OCI-LY7 (cell line): ENCODE measurements around the gene RAD54L2.

Source experiments
- EZH2phosphoT487 ChIP-seq: fragments of 200-600 bp; sonication (generic); IDR thresholded peaks from 2 replicates; pipeline ENCODE4 v1.6.1; 2018; ENCODE audit warnings: low read depth, borderline replicate concordance, mild to moderate bottlenecking, mixed run types, antibody characterized with exemption, low read length, moderate library complexity, mixed read lengths
- TF ChIP-seq, protein P1 (sequence below): fragments of 200-600 bp; sonication (generic); conservative IDR thresholded peaks from 2 replicates; pipeline ENCODE4 v1.5.1; 2014; ENCODE audit warnings: mild to moderate bottlenecking, antibody characterized with exemption, low read length, moderate library complexity, mixed read lengths

DNA sequence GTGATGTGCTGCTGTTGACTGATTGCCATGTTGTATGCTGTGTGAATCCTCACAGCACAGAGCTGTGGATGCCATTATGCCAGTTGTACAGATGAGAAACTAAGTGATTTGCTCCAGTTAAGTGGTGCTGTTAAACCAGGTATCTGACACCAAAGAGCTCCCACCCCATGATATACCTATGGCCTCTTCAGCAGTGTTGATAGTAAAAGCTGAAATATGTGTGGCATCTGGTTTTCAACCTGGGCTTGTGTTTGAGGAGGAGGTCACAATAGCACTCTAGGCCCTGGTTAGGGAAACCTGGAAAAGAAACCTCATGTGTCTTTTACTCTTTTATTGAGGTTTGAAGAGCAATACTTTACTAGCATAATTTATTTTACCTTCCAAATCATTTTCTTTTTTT lies 21.4 kb downstream of the RAD54L2 start:
- TF ChIP-seq, protein P1, sequence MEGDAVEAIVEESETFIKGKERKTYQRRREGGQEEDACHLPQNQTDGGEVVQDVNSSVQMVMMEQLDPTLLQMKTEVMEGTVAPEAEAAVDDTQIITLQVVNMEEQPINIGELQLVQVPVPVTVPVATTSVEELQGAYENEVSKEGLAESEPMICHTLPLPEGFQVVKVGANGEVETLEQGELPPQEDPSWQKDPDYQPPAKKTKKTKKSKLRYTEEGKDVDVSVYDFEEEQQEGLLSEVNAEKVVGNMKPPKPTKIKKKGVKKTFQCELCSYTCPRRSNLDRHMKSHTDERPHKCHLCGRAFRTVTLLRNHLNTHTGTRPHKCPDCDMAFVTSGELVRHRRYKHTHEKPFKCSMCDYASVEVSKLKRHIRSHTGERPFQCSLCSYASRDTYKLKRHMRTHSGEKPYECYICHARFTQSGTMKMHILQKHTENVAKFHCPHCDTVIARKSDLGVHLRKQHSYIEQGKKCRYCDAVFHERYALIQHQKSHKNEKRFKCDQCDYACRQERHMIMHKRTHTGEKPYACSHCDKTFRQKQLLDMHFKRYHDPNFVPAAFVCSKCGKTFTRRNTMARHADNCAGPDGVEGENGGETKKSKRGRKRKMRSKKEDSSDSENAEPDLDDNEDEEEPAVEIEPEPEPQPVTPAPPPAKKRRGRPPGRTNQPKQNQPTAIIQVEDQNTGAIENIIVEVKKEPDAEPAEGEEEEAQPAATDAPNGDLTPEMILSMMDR = no peak
- TF ChIP-seq EZH2phosphoT487 = no peak
